Endothelial cell of umbilical vein (primary cell): Measurements from ENCODE around the gene C1QL4. TPM values are rescaled to one million over a fixed set of nuclear protein-coding genes. Genes with fewer than 3 reads are reported as not detected.

ENCODE experiments used
- BruUV-seq: library from RNA; stranded (reverse); fragments of 400-500 nt; replicated peaks from 2 replicates; lab custom pipeline; 2021; lab: Mats Ljungman, UMichigan
- CTCF ChIA-PET: fragments of 300-600, 350-600 bp; sonication (Branson Sonifier 250); formaldehyde crosslinking; loops from one replicate; lab custom pipeline; 2021; ENCODE audit warnings: antibody characterized with exemption, inconsistent platforms; lab: Charles Lee
- POLR2A ChIA-PET: fragments of 300-600, 350-600 bp; sonication (Branson Sonifier 250); formaldehyde crosslinking; loops from one replicate; lab custom pipeline; 2021; ENCODE audit warnings: antibody characterized with exemption, inconsistent platforms; lab: Charles Lee
- DNase-seq: peaks from one replicate; pipeline ENCODE4 v3.0.0-alpha.2; 2011; ENCODE audit warnings: low read depth, low spot score
- FAIRE-seq: peaks from 2 replicates; lab custom pipeline; 2011; peaks lifted over from hg19 to GRCh38; lab: Jason Lieb, UNC
- H2AFZ ChIP-seq: 2 replicates; pipeline ENCODE4 v1.6.0; 2012; ENCODE audit warnings: low read depth, low read length, control low read depth, inconsistent platforms
- H3K27ac ChIP-seq: 2 replicates; pipeline ENCODE4 v1.5.1; 2011; ENCODE audit warnings: low read depth, mild to moderate bottlenecking, control low read depth, low read length, moderate library complexity; ENCODE audit not compliant: insufficient read depth
- H3K27me3 ChIP-seq, 2 experiments: 2 replicates each; pipeline versions ENCODE4 v1.6.0 to v1.6.1; 2011; ENCODE audit warnings: low read length in 2 of 2, mixed read lengths in 1 of 2; ENCODE audit not compliant: control insufficient read depth in 2 of 2, insufficient read depth in 2 of 2
- H3K36me3 ChIP-seq, 2 experiments: 2 replicates in 1 of 2; 3 replicates in 1 of 2; pipeline ENCODE4 v1.5.1; 2011; ENCODE audit warnings: low read length in 2 of 2, mild to moderate bottlenecking in 1 of 2, moderate library complexity in 1 of 2; ENCODE audit not compliant: control insufficient read depth in 2 of 2, insufficient read depth in 2 of 2; ENCODE audit errors: extremely low read depth in 1 of 2
- H3K4me1 ChIP-seq: 3 replicates; pipeline ENCODE4 v1.5.1; 2011; ENCODE audit warnings: mild to moderate bottlenecking, low read length; ENCODE audit not compliant: control insufficient read depth, insufficient read depth; ENCODE audit errors: extremely low read depth
- H3K4me2 ChIP-seq: 2 replicates; pipeline ENCODE4 v1.6.1; 2011; ENCODE audit warnings: low read length, control low read depth, mixed read lengths; ENCODE audit not compliant: insufficient read depth
- H3K4me3 ChIP-seq, 3 experiments: fragments of 200-600 bp in 1 of 3; sonication (generic), shearing (Covaris generic) in 1 of 3; replicated peaks in 1 of 3; 2 replicates each; pipeline ENCODE4 v1.5.1; 2011 to 2016; ENCODE audit warnings: control low read depth in 3 of 3, low read length in 3 of 3, mild to moderate bottlenecking in 2 of 3, inconsistent platforms in 1 of 3, low read depth in 1 of 3, moderate library complexity in 1 of 3; ENCODE audit not compliant: insufficient read depth in 1 of 3
- H3K79me2 ChIP-seq: 2 replicates; pipeline ENCODE4 v1.6.0; 2012; ENCODE audit warnings: low read length, inconsistent platforms; ENCODE audit not compliant: control insufficient read depth, insufficient read depth
- H3K9ac ChIP-seq: replicated peaks from 2 replicates; pipeline ENCODE3; 2011; ENCODE audit warnings: low read length, control low read depth; ENCODE audit not compliant: insufficient read depth; ENCODE audit errors: extremely low read depth
- H3K9me1 ChIP-seq: replicated peaks from 3 replicates; pipeline ENCODE4 v1.6.0; 2011; ENCODE audit warnings: mild to moderate bottlenecking, low read length; ENCODE audit not compliant: control insufficient read depth, insufficient read depth; ENCODE audit errors: extremely low read depth
- H3K9me3 ChIP-seq: replicated peaks from 2 replicates; pipeline ENCODE4 v1.5.1; 2012; ENCODE audit warnings: low read length, inconsistent platforms; ENCODE audit not compliant: control insufficient read depth, insufficient read depth
- H4K20me1 ChIP-seq: replicated peaks from 2 replicates; pipeline ENCODE3; 2011; ENCODE audit warnings: mild to moderate bottlenecking, low read length; ENCODE audit not compliant: control insufficient read depth, insufficient read depth; ENCODE audit errors: extremely low read depth
- CTCF ChIP-seq, 2 donors: IDR thresholded peaks; 1 replicate in 1 of 2; 2 replicates in 1 of 2; pipeline ENCODE4 v1.5.1; 2011; ENCODE audit warnings: low read length in 2 of 2, mild to moderate bottlenecking in 2 of 2, moderate library complexity in 2 of 2, control low read depth in 1 of 2, inconsistent platforms in 1 of 2, low read depth in 1 of 2; ENCODE audit not compliant: insufficient read depth in 1 of 2; ENCODE audit errors: extremely low read depth in 1 of 2
- EZH2 ChIP-seq: IDR thresholded peaks from 2 replicates; pipeline ENCODE4 v1.6.1; 2012; ENCODE audit warnings: borderline replicate concordance, low read depth, mild to moderate bottlenecking, moderate library complexity, low read length, inconsistent platforms; ENCODE audit not compliant: severe bottlenecking
- FOS ChIP-seq: IDR thresholded peaks from 2 replicates; pipeline ENCODE4 v1.6.1; 2011; ENCODE audit warnings: mild to moderate bottlenecking, low read length, moderate library complexity, borderline replicate concordance; ENCODE audit not compliant: insufficient read depth
- GATA2 ChIP-seq: IDR thresholded peaks from 2 replicates; pipeline ENCODE4 v1.7.0; 2011; ENCODE audit warnings: low read depth, mild to moderate bottlenecking, moderate library complexity, mixed read lengths, low read length; ENCODE audit not compliant: insufficient read length, insufficient read depth
- JUN ChIP-seq: IDR thresholded peaks from 2 replicates; pipeline ENCODE4 v1.6.1; 2011; ENCODE audit warnings: borderline replicate concordance, low read depth; ENCODE audit not compliant: insufficient read length, insufficient read depth
- MAX ChIP-seq: IDR thresholded peaks from 2 replicates; pipeline ENCODE4 v1.6.1; 2011; ENCODE audit not compliant: insufficient read depth, insufficient read length
- MYC ChIP-seq: IDR thresholded peaks from one replicate; pipeline ENCODE4 v1.6.1; 2011; ENCODE audit warnings: mild to moderate bottlenecking, low read depth, low read length
- POLR2A ChIP-seq: IDR thresholded peaks from 2 replicates; pipeline ENCODE4 v1.6.1; 2012; ENCODE audit warnings: low read depth, mild to moderate bottlenecking, control low read depth, low read length
- POLR2AphosphoS5 ChIP-seq: IDR thresholded peaks from 2 replicates; pipeline ENCODE4 v1.6.1; 2012; ENCODE audit warnings: low read depth, mild to moderate bottlenecking, control low read depth, low read length, moderate library complexity; ENCODE audit not compliant: insufficient read depth
- dilution Hi-C: fragments of 300-500 bp; cut with MboI; formaldehyde crosslinking; loops from one replicate; pipeline ENCODE4 v1.15.0; 2019; ENCODE audit warnings: low sequenced_read_pairs; ENCODE audit not compliant: extremely low pct_ligation_motif_present
- intact Hi-C: fragments of 100-400 bp; cut with micrococcal nuclease; formaldehyde crosslinking; loops from one replicate; pipeline ENCODE4 v1.10.0; 2022
- polyA plus RNA-seq, 4 experiments: library from polyadenylated mRNA; depleted of rRNA in 3 of 4; stranded (reverse) in 3 of 4; unstranded in 1 of 4; fragments of >200 nt; gene quantifications; 2 replicates each; pipeline versions ENCODE4 v1.2.1 to v1.2.3, GENCODE V29; 2011 to 2012; ENCODE audit warnings: missing spikeins in 1 of 4
- total RNA-seq: library from RNA; stranded (reverse); gene quantifications from 2 replicates; pipeline ENCODE4 v1.2.3, GENCODE V29; 2021

The C1QL4 gene
- total and polyA plus RNA-seq, 2 donors (not counting 3 experiments of a cell fraction or from before 2014, with no cell fraction given), result not detected

- no peak for DNase-seq
- H3K4me2 ChIP-seq, result no peak overlapping the region
- CTCF ChIA-PET, result interaction anchor here (1.1 to 12.8 kb wide), 5 partner anchors 10 to 219 kb away, joined by 4 to 679 read pairs (median 181); partner anchors contain the start of gene DNAJC22
- peaks cover 2% of the 10 kb centered on the region for H3K79me2 ChIP-seq
- peaks cover 15% of the 10 kb centered on the region for H3K4me1 ChIP-seq
- H3K9ac ChIP-seq, result no peak overlapping the region
- TF ChIP-seq POLR2A, result no peak
- no peak for TF ChIP-seq POLR2AphosphoS5
- TF ChIP-seq MYC, result no peak
- no peaks in the 10 kb centered on the region for H3K27me3 ChIP-seq
- H3K4me3 ChIP-seq, result no peak overlapping the region
- no peaks in the 10 kb centered on the region for H3K9me1 ChIP-seq
- POLR2A ChIA-PET, result no interaction called here
- H3K36me3 ChIP-seq, result no peaks in the 10 kb centered on the region
- no peak overlapping the region for H3K27ac ChIP-seq
- no peak overlapping the region for H2AFZ ChIP-seq
- no TSS peak for BruUV-seq
- H4K20me1 ChIP-seq, result no peaks in the 10 kb centered on the region
- dilution Hi-C loops, result loop anchor here (25.0 kb wide), 1 partner anchor 150 kb away; no protein-coding TSS in a partner anchor
- intact Hi-C loops, result no loop called here
- FAIRE-seq, result no peak
- no peaks in the 10 kb centered on the region for H3K9me3 ChIP-seq
These were observed 25.1 kb upstream of the C1QL4 start for GRCh38 chr12:49362077-49362476.

- CTCF ChIA-PET, result interaction anchor here (0.6 to 12.8 kb wide), 27 partner anchors 8 to 222 kb away, joined by 3 to 679 read pairs (median 21); partner anchors contain the start of genes C1QL4, DNAJC22, KCNH3 and PRPH
- dilution Hi-C loops (loop anchor here (25.0 kb wide), 1 partner anchor 153 kb away; no protein-coding TSS in a partner anchor), intact Hi-C loops (loop anchor here (5.0 kb wide), 1 partner anchor 208 kb away; the partner anchor contains the start of gene MCRS1)
- TF ChIP-seq CTCF (IDR thresholded peaks at IDR 0.05; ENCODE audit: extremely low read depth in 1 of 2, insufficient read depth in 1 of 2, low read depth in 1 of 2, low read length in 2 of 2) (no peak), FOS (no peak), POLR2AphosphoS5 (no peak), MYC (no peak), POLR2A (no peak), JUN (no peak), GATA2 (no peak), EZH2 (no peak), MAX (no peak)
- no peaks in the 10 kb centered on the region for H3K27me3 ChIP-seq
- H2AFZ ChIP-seq, result no peak overlapping the region
- H3K9ac ChIP-seq, result no peak overlapping the region
- no peaks in the 10 kb centered on the region for H4K20me1 ChIP-seq
- peaks cover under 1% of the 10 kb centered on the region for H3K4me1 ChIP-seq
- H3K9me1 ChIP-seq, result no peaks in the 10 kb centered on the region
- H3K4me2 ChIP-seq, result no peak overlapping the region
- no peaks in the 10 kb centered on the region for H3K36me3 ChIP-seq
- H3K4me3 ChIP-seq, result no peak overlapping the region
- no TSS peak for BruUV-seq
- POLR2A ChIA-PET, result no interaction called here
- H3K79me2 ChIP-seq, result no peaks in the 10 kb centered on the region
- no peak overlapping the region for H3K27ac ChIP-seq
- no peak for FAIRE-seq
- no peak for DNase-seq
- no peaks in the 10 kb centered on the region for H3K9me3 ChIP-seq
These were observed 22.7 kb upstream of the C1QL4 start for GRCh38 chr12:49359671-49360070.
